ENCODE results near the gene TMEM225B.

- TF ChIP-seq EZH2 (IDR thresholded peaks at IDR 0.05; ENCODE audit: borderline replicate concordance, insufficient read depth, low read depth, low read length, poor library complexity, severe bottlenecking) (no peak), CTCF (IDR thresholded peaks at IDR 0.05) (peak; percentile 7)
These were observed 18.5 kb downstream of the TMEM225B start, which contains the start of gene ZSCAN25 for GRCh38 chr7:99616359-99617191.

All from B cell (primary cell).